GM21723 (cell line): Measurements from ENCODE around the gene PCDHB14.
"Not testable (repeated sequence)": the region's sequence is repeated elsewhere in the genome, so short reads cannot be mapped to it uniquely, and the experiment has no call there.

Experiments used
- ATAC-seq: cut with Tn5 transposase; IDR thresholded peaks from one replicate; pipeline ENCODE4 v1.9.1; 2021; ENCODE audit warnings: mild to moderate bottlenecking, moderate library complexity; ENCODE audit not compliant: unreplicated experiment

Gene PCDHB14

DNA sequence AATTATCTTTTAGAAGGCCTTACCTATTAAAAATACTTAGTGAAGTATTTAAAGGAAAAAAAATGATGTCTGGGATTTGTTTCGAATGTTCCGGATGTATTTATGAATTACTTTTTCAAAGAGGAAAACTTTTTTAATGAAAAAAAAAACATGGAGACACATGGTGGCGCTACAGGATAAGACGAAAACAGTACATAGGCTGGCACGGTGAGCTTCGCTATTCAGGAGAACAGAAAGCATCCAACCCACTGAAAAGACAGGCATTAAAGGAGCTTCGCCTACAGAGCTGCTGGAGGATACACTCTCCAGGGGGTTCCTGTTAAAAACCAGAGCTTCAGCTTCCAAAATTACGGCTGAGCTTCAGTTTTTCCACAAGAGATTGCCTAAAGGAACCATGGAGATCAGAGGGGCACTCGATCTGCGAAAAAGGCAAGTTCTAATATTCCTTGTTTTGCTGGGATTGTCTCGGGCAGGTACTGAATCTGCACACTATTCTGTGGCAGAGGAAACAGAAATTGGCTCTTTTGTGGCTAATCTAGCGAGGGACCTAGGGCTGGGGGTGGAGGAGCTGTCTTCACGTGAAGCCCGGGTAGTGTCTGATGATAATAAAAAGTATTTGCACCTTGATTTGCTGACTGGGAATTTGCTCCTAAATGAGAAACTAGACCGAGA, at the start of gene PCDHB14:
Gene PCDHB14 (plus strand): TSS at position 232 of the 672 bp plus-strand sequence. CDS start 163 bp downstream, at position 395.
- ATAC-seq = no peak

DNA sequence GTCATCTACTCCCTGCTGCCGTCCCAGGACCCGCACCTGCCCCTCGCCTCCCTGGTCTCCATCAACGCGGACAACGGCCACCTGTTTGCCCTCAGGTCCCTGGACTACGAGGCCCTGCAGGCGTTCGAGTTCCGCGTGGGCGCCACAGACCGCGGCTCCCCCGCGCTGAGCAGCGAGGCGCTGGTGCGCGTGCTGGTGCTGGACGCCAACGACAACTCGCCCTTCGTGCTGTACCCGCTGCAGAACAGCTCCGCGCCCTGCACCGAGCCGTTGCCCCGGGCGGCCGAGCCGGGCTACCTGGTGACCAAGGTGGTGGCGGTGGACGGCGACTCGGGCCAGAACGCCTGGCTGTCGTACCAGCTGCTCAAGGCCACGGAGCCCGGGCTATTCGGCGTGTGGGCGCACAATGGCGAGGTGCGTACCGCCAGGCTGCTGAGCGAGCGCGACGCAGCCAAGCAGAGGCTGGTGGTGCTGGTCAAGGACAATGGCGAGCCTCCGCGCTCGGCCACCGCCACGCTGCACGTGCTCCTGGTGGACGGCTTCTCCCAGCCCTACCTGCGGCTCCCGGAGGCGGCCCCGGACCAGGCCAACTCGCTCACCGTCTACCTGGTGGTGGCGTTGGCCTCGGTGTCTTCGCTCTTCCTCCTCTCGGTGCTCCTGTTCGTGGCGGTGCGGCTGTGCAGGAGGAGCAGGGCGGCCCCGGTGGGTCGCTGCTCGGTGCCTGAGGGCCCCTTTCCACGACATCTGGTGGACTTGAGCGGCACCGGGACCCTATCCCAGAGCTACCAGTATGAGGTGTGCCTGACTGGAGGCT, 48.6 kb upstream of the PCDHB14 start:
- ATAC-seq = not testable (repeated sequence)

DNA sequence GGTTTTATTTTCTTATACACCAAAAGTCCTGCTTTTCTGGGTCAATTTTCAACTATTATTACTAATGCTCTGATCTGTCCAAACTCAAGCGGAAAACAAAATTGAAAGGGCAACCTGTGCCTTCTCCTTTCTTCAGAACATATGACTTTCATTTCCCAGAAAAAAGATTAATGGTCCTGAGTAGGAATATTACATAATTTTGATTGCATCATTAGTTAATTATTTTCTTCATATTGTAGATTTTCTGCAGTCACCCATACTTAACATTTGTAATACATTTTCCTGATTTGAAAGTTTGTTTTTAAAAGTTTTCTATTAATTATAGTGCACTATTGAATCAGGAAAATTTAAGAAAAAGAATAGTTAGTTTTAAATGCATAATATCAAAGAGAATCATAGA, 47.2 kb upstream of the PCDHB14 start:
- ATAC-seq = no peak

DNA sequence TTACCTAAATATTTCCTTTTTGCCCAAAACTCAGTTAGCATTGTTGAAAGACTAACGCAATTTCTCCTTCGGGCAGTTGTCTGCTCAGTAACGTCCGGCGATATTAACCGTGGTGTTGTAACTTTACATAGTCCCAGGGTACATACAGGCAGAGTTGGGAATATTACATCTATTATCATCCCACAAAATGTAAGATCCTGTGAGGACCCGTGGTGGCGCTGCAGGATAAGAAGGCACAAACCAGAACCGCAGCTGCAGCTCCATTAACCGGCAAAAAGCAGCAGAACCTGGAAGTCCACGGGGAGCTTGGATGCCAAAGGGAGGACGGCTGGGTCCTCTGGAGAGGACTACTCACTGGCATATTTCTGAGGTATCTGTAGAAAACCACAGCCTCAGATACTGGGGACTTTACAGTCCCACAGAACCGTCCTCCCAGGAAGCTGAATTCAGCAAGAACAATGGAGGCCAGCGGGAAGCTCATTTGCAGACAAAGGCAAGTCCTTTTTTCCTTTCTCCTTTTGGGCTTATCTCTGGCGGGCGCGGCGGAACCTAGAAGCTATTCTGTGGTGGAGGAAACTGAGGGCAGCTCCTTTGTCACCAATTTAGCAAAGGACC, 45.5 kb upstream of the PCDHB14 start, which contains the start of gene PCDHB8:
Gene PCDHB8 (plus strand): TSS at position 214 of the 615 bp plus-strand sequence. CDS start 245 bp downstream, at position 459.
- ATAC-seq = not testable (repeated sequence)

DNA sequence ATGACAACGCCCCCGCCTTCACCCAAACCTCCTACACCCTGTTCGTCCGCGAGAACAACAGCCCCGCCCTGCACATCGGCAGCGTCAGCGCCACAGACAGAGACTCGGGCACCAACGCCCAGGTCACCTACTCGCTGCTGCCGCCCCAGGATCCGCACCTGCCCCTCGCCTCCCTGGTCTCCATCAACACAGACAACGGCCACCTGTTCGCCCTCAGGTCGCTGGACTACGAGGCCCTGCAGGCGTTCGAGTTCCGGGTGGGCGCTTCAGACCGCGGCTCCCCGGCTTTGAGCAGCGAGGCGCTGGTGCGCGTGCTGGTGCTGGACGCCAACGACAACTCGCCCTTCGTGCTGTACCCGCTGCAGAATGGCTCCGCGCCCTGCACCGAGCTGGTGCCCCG, 43.8 kb upstream of the PCDHB14 start:
- not testable (repeated sequence) for ATAC-seq

DNA sequence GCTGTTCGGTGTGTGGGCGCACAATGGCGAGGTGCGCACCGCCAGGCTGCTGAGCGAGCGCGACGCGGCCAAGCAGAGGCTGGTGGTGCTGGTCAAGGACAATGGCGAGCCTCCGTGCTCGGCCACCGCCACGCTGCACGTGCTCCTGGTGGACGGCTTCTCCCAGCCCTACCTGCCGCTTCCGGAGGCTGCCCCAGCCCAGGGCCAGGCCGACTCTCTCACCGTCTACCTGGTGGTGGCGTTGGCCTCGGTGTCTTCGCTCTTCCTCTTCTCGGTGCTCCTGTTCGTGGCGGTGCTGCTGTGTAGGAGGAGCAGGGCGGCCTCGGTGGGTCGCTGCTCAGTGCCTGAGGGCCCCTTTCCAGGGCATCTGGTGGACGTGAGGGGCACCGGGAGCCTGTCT, 43.3 kb upstream of the PCDHB14 start:
- not testable (repeated sequence) for ATAC-seq

DNA sequence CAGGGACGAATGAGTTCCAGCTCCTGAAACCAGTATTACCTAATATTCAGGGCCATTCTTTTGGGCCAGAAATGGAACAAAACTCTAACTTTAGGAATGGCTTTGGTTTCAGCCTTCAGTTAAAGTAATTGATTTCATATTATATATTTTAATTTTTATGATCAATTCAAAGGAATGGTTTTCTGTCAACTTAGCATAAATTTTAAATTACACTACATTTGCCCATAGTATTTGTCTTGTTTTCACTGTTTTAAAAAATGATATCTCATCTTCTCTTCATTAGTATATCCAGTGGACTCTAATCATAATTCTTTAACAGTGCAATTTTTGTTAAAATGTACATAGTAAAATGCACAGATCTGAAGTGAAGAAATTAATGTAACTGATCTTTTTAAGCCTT, 42.8 kb upstream of the PCDHB14 start:
- ATAC-seq = no peak

DNA sequence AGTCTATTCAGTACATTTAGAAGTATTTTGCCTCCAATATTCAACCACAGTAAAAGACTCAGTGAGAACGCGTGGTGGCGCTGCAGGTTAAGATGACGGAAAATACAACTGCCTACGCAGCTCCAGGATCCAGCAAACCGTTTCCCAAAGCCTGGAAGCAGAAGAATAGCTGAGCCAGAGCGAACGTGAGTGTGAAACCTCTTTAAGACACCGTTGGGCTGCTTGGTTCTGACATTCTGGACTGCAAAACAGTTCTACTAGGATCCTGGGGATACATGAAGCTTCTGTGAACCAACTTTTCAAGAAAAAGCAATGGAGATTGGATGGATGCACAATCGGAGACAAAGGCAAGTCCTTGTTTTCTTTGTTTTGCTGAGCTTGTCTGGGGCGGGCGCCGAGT, 40.9 kb upstream of the PCDHB14 start, which contains the start of gene PCDHB16:
Gene PCDHB16 (plus strand): TSS at position 140 of the 400 bp plus-strand sequence. CDS start 173 bp downstream, at position 313.
- no peak for ATAC-seq

DNA sequence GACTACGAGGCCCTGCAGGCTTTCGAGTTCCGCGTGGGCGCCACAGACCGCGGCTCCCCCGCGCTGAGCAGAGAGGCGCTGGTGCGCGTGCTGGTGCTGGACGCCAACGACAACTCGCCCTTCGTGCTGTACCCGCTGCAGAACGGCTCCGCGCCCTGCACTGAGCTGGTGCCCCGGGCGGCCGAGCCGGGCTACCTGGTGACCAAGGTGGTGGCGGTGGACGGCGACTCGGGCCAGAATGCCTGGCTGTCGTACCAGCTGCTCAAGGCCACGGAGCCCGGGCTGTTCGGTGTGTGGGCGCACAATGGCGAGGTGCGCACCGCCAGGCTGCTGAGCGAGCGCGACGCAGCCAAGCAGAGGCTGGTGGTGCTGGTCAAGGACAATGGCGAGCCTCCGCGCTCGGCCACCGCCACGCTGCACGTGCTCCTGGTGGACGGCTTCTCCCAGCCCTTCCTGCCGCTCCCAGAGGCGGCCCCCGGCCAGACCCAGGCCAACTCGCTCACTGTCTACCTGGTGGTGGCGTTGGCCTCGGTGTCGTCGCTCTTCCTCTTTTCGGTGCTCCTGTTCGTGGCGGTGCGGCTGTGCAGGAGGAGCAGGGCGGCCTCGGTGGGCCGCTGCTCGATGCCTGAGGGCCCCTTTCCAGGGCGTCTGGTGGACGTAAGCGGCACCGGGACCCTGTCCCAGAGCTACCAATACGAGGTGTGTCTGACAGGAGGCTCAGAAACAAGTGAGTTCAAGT, 38.9 kb upstream of the PCDHB14 start:
- ATAC-seq = not testable (repeated sequence)

DNA sequence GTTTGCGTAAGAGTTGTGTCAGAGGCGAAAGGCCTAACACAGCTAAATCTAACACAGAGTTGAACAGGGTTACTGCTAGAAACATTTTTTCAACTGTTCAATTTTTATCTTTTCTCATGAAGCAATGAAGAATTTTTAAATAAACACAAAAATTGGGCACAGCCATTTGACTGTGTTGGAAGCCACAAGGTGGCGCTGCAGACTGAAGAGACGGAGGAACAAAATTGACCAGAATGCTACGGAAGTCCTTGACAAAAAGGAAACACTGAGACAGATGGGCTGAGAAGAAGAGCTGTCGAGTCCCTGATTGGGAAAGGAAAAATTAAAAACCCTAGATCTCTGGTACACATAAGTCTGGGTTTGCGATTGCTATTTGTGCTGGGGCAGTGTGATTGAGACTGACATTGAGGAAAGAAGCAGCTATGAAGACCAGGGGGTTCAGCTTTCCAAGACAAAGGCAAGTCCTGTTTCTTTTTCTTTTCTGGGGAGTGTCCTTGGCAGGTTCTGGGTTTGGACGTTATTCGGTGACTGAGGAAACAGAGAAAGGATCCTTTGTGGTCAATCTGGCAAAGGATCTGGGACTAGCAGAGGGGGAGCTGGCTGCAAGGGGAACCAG, 36.1 kb upstream of the PCDHB14 start, which contains the start of gene PCDHB9:
Gene PCDHB9 (plus strand): TSS at position 265 of the 616 bp plus-strand sequence. CDS start 158 bp downstream, at position 423.
- ATAC-seq = no peak

DNA sequence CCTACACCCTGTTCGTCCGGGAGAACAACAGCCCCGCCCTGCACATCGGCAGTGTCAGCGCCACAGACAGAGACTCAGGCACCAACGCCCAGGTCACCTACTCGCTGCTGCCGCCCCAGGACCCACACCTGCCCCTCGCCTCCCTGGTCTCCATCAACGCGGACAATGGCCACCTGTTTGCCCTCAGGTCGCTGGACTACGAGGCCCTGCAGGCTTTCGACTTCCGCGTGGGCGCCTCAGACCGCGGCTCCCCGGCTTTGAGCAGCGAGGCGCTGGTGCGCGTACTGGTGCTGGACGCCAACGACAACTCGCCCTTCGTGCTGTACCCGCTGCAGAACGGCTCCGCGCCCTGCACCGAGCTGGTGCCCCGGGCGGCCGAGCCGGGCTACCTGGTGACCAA, 34.5 kb upstream of the PCDHB14 start:
- not testable (repeated sequence) for ATAC-seq

DNA sequence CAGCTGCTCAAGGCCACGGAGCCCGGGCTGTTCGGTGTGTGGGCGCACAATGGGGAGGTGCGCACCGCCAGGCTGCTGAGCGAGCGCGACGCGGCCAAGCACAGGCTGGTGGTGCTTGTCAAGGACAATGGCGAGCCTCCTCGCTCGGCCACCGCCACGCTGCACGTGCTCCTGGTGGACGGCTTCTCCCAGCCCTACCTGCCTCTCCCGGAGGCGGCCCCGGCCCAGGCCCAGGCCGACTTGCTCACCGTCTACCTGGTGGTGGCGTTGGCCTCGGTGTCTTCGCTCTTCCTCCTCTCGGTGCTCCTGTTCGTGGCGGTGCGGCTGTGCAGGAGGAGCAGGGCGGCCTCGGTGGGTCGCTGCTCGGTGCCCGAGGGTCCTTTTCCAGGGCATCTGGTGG, 34.0 kb upstream of the PCDHB14 start:
- not testable (repeated sequence) for ATAC-seq

DNA sequence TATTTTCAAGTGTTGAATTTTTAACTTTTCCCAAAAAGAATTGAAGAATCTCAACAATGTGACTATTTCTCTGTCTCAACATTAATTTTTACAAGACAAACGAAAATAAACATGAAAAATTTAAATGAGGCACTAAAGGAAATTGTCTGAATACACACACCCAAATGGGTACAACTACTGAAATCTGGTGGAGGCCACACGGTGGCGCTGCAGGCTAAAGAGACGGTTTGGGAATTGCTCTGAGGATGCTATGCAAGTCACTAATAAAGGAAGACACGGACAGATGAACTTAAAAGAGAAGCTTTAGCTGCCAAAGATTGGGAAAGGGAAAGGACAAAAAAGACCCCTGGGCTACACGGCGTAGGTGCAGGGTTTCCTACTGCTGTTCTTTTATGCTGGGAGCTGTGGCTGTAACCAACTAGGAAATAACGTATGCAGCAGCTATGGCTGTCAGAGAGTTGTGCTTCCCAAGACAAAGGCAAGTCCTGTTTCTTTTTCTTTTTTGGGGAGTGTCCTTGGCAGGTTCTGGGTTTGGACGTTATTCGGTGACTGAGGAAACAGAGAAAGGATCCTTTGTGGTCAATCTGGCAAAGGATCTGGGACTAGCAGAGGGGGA, 30.9 kb upstream of the PCDHB14 start, which contains the start of gene PCDHB10:
Gene PCDHB10 (plus strand): TSS at position 244 of the 616 bp plus-strand sequence. CDS start 200 bp downstream, at position 444.
- no peak for ATAC-seq

DNA sequence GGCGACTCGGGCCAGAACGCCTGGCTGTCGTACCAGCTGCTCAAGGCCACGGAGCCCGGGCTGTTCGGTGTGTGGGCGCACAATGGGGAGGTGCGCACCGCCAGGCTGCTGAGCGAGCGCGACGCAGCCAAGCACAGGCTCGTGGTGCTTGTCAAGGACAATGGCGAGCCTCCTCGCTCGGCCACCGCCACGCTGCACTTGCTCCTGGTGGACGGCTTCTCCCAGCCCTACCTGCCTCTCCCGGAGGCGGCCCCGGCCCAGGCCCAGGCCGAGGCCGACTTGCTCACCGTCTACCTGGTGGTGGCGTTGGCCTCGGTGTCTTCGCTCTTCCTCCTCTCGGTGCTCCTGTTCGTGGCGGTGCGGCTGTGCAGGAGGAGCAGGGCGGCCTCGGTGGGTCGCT, 28.8 kb upstream of the PCDHB14 start:
- not testable (repeated sequence) for ATAC-seq

DNA sequence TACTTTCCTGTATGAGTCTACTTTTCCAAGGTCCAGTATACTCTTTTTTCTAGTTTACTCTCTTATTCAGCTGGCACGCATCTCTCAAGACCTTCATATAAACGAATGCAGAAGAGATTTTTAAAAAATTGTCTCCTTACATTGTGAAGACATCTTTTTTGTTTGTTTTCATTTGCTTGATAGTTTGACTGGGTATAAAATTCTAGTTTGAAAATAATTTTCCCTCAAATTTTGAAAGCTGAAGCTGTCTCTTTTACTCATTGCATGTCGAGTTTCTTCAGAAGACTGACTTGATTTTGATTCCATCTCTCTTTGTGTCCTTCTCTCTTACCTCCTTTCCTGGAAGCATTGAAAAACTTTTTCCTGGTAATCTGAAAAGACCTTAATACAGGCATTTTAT, 26.8 kb upstream of the PCDHB14 start:
- ATAC-seq = no peak

DNA sequence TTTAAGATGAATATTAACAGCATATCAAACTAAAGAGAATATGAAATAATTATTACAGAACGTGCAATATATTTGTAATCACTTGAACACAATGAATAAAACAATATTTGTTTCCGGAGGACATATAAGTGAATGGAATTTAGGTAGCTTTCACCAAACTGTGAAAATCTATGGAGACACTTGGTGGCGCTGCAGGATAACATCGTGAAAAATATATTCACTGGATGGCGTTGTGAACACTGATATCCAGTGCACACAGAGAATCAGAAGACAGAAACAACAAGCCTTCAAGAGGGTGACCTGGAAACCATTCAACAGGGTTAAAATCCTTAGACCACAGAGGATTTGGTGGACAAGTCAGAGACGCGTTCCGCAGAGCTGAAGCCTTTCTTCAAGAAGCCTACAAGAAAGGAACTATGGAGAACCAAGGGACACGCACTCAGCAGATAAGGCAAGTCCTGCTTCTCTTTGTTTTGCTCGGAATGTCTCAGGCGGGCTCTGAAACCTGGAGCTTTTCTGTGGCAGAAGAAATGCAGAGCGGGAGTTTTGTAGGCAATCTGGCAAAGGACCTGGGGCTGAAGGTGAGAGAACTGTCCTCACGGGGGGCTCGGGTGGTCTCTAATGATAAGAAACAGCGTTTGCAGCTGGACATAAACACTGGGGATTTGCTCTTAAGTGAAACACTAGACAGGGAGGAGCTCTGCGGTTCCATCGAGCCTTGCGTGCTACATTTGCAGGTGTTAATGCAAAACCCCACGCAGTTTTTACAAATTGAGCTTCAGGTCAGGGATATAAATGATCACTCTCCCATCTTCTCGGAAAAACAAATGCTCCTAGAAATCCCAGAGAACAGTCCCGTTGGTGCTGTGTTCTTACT, 23.5 kb upstream of the PCDHB14 start, which contains the start of gene PCDHB11:
Gene PCDHB11 (plus strand): TSS at position 269 of the 877 bp plus-strand sequence. CDS start 148 bp downstream, at position 417.
- ATAC-seq = no peak

DNA sequence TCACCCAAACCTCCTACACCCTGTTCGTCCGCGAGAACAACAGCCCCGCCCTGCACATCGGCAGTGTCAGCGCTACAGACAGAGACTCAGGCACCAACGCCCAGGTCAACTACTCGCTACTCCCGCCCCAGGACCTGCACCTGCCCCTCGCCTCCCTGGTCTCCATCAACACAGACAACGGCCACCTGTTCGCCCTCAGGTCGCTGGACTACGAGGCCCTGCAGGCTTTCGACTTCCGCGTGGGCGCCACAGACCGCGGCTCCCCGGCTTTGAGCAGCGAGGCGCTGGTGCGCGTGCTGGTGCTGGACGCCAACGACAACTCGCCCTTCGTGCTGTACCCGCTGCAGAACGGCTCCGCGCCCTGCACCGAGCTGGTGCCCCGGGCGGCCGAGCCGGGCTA, 22.0 kb upstream of the PCDHB14 start:
- not testable (repeated sequence) for ATAC-seq

DNA sequence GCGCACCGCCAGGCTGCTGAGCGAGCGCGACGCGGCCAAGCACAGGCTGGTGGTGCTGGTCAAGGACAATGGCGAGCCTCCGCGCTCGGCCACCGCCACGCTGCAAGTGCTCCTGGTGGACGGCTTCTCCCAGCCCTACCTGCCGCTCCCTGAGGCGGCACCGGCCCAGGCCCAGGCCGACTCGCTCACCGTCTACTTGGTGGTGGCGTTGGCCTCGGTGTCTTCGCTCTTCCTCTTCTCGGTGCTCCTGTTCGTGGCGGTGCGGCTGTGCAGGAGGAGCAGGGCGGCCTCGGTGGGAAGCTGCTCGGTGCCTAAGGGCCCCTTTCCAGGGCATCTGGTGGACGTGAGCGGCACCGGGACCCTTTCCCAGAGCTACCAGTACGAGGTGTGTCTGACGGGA, 21.5 kb upstream of the PCDHB14 start:
- not testable (repeated sequence) for ATAC-seq
